ENCODE measurements around the gene SH3PXD2B.
A peak's percentile ranks its signal among the peaks of the same experiment; 100 is the strongest.
"Not testable (repeated sequence)": the region's sequence is repeated elsewhere in the genome, so short reads cannot be mapped to it uniquely, and the experiment has no call there.

SH3PXD2B gene

DNA sequence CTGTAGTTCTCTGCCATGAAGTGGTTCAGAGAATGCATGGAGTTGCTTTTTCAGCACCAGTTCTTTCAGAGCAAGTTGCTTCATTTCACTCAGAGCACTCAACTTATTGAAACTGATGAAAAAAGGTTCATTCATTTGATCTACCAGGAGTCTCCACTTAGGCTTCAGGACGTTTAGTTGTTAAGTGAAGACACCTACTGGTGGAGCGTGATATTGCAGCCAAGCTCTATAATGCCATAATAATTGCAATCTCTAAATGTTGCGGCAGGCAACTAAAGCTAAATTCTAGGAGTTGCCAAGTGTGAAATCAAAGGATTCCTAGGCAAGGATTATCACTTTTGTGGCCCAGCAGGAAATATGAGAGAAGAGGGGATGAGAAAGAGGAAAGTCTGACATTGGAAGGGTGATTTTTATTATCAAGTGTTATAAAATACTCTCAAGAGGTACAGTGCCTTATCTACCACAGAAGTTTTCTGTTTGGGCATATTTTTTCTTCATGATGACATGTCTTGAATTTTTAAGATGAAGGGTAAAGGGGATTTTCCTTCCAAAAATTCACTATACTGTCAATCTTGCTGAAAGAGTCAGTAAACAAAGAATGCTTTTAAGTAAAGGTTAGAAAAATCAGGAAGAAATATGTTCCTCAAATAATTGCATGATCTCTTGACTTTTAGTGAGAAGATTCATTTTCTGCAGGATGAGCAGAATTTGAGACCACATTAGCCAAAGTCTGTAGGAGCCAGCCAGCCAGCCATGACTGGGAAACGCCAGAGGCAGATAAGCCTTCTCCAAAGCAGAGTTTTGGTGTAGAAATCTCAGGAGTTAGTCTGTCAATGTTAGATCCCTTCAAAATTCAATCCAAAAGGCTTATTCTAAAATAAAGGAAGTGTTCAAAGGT, 83.4 kb downstream of the SH3PXD2B start:
- Histone ChIP-seq H3K36me3 (ENCODE audit: control insufficient read depth, insufficient read depth, low read length, severe bottlenecking) (peaks cover 57% of the 10 kb centered on the region), H3K4me1 (ENCODE audit: control insufficient read depth, insufficient read depth, low read length) (no peaks in the 10 kb centered on the region), H3K9me3 (ENCODE audit: control insufficient read depth, low read length) (no peaks in the 10 kb centered on the region), H3K9ac (ENCODE audit: low read length) (no peak overlapping the region), H3K4me3 (ENCODE audit: low read length) (no peak overlapping the region), H3K27me3 (replicated peaks; ENCODE audit: control insufficient read depth, insufficient read depth, low read length) (no peaks in the 10 kb centered on the region)
- DNase-seq (ENCODE audit: low read depth), result peak; percentile 54

DNA sequence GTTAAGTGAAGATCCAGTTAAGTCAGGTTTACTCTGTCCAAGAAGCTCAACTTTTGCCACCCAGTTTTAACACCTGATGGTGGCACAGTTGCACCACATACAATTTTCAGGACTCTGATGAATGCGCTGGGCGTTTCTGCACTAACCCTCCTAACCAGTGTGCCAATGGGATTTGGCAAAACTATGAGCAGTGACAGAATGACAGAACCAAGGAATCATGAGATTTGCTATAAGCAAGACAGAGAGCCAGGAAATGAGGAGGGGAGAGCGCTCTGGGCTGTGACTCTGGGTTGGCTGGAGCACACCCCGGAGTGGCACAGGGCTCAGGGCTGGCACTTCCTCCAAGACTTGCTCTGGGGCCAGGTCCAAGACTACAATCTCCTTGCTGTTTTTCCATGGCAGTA, 84.1 kb downstream of the SH3PXD2B start:
- no peaks in the 10 kb centered on the region for H3K9me3 ChIP-seq (ENCODE audit: control insufficient read depth, low read length)
- H3K27me3 ChIP-seq (replicated peaks; ENCODE audit: control insufficient read depth, insufficient read depth, low read length), result no peaks in the 10 kb centered on the region
- no peaks in the 10 kb centered on the region for H3K4me1 ChIP-seq (ENCODE audit: control insufficient read depth, insufficient read depth, low read length)
- H3K9ac ChIP-seq (ENCODE audit: low read length), result no peak overlapping the region
- H3K36me3 ChIP-seq (ENCODE audit: control insufficient read depth, insufficient read depth, low read length, severe bottlenecking), result peaks cover 58% of the 10 kb centered on the region
- H3K4me3 ChIP-seq (ENCODE audit: low read length), result no peak overlapping the region
- no peak for DNase-seq (ENCODE audit: low read depth)

DNA sequence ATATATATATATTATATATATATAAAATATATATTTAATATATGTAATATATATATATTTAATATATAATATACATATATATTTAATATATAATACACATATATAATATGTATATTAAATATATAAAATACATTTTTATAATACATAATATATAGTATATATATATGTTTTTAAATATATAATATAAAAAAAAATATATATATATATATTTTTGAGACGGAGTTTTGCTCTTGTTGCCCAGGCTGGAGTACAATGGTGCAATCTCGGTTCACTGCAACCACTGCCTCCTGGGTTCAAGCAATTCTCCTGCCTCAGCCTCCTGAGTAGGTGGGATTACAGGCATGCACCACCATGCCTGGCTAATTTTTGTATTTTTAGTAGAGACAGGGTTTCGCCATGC, 85.6 kb downstream of the SH3PXD2B start:
- DNase-seq (ENCODE audit: low read depth); H3K9ac ChIP-seq (ENCODE audit: low read length); H3K27me3 ChIP-seq (replicated peaks; ENCODE audit: control insufficient read depth, insufficient read depth, low read length); H3K9me3 ChIP-seq (ENCODE audit: control insufficient read depth, low read length); H3K4me3 ChIP-seq (ENCODE audit: low read length); H3K4me1 ChIP-seq (ENCODE audit: control insufficient read depth, insufficient read depth, low read length): not testable (repeated sequence)
- peaks cover 62% of the 10 kb centered on the region for H3K36me3 ChIP-seq (ENCODE audit: control insufficient read depth, insufficient read depth, low read length, severe bottlenecking)

DNA sequence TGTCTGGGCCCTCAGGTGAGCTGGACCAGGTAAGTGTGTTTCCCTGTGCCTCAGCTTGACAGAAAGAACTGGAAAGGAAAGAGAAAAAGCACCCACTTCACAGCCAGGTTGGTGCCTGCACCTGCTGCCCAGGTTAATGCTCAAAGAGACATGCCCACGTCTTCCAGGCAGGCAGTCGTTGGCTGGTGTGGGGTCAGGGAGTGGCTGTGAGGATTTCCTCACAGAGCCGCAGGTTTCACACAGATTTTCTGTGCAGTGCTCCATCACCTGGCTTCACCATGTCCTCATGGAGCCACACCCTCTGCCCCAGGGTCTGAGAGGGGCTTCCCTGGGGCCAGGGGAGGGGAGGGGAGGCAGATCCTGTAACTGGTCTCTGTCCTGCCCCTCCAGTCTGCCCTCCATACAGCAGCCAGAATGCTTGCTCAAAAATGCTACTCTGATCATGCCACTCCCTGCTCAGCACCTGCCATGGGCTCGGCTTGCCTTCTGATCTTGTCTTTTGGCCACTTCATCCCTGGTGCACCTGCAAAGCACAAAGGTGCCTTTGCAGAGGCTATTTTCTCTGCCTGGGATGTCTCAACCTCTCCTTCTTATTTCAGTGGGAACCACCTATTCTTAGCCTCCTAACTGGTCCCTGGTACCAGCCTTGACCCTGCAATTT, 88.2 kb downstream of the SH3PXD2B start:
- Histone ChIP-seq H3K4me1 (ENCODE audit: control insufficient read depth, insufficient read depth, low read length) (peaks cover 14% of the 10 kb centered on the region), H3K9me3 (ENCODE audit: control insufficient read depth, low read length) (no peaks in the 10 kb centered on the region), H3K36me3 (ENCODE audit: control insufficient read depth, insufficient read depth, low read length, severe bottlenecking) (peaks cover 47% of the 10 kb centered on the region), H3K4me3 (ENCODE audit: low read length) (no peak overlapping the region), H3K27me3 (replicated peaks; ENCODE audit: control insufficient read depth, insufficient read depth, low read length) (no peaks in the 10 kb centered on the region), H3K9ac (ENCODE audit: low read length) (no peak overlapping the region)
- DNase-seq (ENCODE audit: low read depth), result no peak

DNA sequence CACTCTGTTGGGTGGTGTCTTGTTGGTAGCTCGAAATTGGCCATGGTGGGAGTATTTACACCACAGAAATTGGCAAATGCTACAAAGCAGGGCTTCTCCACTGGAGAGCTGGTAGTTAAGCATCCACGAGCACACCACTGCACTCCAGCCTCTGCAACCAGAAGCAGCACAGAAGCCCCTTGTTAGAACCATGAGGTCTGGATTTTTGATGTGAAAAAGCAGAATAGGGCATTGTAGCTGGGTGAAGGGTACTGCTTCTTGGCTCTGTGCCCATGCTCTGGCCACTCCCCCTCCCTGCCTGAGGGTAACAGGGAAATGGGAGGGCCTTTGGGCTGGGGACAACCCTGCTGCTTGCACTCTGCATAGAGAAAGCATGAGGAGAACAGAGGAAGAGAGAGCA, 89.6 kb downstream of the SH3PXD2B start:
- Histone ChIP-seq H3K9ac (ENCODE audit: low read length) (peak overlapping the region; percentile 17), H3K27me3 (replicated peaks; ENCODE audit: control insufficient read depth, insufficient read depth, low read length) (no peaks in the 10 kb centered on the region), H3K4me1 (ENCODE audit: control insufficient read depth, insufficient read depth, low read length) (peaks cover 17% of the 10 kb centered on the region), H3K9me3 (ENCODE audit: control insufficient read depth, low read length) (no peaks in the 10 kb centered on the region), H3K36me3 (ENCODE audit: control insufficient read depth, insufficient read depth, low read length, severe bottlenecking) (peaks cover 44% of the 10 kb centered on the region), H3K4me3 (ENCODE audit: low read length) (no peak overlapping the region)
- peak; percentile 19 for DNase-seq (ENCODE audit: low read depth)

DNA sequence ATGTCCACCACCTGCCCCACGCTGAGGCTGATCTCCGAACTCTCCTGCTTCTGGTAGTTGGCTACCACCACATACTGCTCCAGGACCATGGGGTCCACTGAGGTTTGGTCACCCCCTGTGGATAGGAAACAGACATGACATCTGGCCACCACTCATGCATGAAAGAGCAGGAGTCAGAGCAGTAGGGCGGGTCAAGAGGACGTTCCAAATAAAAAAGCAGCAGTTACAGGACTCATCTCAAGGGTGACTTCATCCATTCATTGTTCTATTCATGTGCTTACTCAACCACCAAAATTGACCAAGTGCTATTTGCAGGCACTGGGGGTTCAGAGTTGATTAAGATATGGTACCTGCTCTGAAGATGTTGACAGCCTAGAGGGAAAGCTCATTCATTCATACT, 91.6 kb downstream of the SH3PXD2B start:
- DNase-seq (ENCODE audit: low read depth), result no peak
- H3K36me3 ChIP-seq (ENCODE audit: control insufficient read depth, insufficient read depth, low read length, severe bottlenecking), result peaks cover 60% of the 10 kb centered on the region
- peaks cover 17% of the 10 kb centered on the region for H3K4me1 ChIP-seq (ENCODE audit: control insufficient read depth, insufficient read depth, low read length)
- H3K4me3 ChIP-seq (ENCODE audit: low read length), result no peak overlapping the region
- H3K27me3 ChIP-seq (replicated peaks; ENCODE audit: control insufficient read depth, insufficient read depth, low read length), result no peaks in the 10 kb centered on the region
- no peaks in the 10 kb centered on the region for H3K9me3 ChIP-seq (ENCODE audit: control insufficient read depth, low read length)
- no peak overlapping the region for H3K9ac ChIP-seq (ENCODE audit: low read length)

DNA sequence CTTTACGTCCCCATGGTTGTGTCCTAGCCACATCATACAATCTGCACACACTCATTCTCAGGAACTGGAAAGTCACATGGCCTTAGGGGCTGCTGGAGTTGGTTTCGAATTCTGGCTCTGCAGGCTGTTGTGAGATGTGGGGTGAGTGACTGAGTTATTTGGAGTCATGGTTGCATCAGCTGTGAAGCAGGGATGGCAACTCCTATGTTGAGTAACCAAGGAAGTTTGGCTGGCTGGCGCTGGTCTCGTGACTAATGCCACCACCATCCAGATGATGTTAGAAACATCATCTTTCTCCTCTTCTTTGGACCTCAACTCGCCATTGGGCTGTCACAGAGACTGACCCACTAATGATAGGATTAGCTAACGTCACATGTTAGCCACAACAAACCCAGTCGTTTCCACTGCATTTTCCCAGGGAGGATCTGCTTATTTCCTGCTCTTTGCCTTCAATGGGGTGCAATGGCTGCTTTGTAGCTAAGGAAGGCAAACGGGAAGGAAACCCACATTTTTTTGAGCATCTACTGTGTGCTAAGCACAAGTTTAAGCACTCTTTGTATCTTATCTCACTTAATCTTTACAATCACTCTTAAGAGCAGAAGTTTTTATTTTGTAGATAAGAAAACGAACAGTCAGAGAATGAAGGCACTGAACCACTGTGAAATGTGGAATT, 92.6 kb downstream of the SH3PXD2B start:
- DNase-seq (ENCODE audit: low read depth), result peak; percentile 97
- H3K9me3 ChIP-seq (ENCODE audit: control insufficient read depth, low read length), result no peaks in the 10 kb centered on the region
- H3K4me3 ChIP-seq (ENCODE audit: low read length), result peak overlapping the region; percentile 11
- peaks cover 64% of the 10 kb centered on the region for H3K36me3 ChIP-seq (ENCODE audit: control insufficient read depth, insufficient read depth, low read length, severe bottlenecking)
- no peaks in the 10 kb centered on the region for H3K27me3 ChIP-seq (replicated peaks; ENCODE audit: control insufficient read depth, insufficient read depth, low read length)
- peaks cover 17% of the 10 kb centered on the region for H3K4me1 ChIP-seq (ENCODE audit: control insufficient read depth, insufficient read depth, low read length)
- H3K9ac ChIP-seq (ENCODE audit: low read length), result peak overlapping the region; percentile 61

DNA sequence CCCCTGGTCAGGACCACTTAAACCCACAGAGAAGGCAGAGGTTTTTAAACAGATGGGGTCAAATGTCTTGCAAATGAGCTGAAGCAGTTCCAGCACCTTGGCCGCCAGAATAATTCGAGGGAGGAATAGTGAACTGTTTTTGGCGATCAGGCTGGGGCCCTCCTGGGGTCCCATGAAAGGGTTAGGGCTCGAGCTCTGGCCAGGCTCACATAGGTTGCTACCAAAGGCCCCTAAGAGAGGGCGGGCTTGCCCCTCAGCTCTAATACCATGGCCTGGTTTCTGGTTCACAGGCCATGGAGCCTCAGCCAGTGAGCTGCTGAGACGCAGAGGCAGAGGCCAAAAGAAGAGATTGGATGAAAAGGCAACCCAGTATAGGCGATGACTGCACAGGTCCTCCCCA, 96.0 kb downstream of the SH3PXD2B start:
- Histone ChIP-seq H3K36me3 (ENCODE audit: control insufficient read depth, insufficient read depth, low read length, severe bottlenecking) (peaks cover 72% of the 10 kb centered on the region), H3K9me3 (ENCODE audit: control insufficient read depth, low read length) (no peaks in the 10 kb centered on the region), H3K4me1 (ENCODE audit: control insufficient read depth, insufficient read depth, low read length) (peaks cover 22% of the 10 kb centered on the region), H3K9ac (ENCODE audit: low read length) (no peak overlapping the region), H3K4me3 (ENCODE audit: low read length) (no peak overlapping the region), H3K27me3 (replicated peaks; ENCODE audit: control insufficient read depth, insufficient read depth, low read length) (no peaks in the 10 kb centered on the region)
- DNase-seq (ENCODE audit: low read depth), result no peak

DNA sequence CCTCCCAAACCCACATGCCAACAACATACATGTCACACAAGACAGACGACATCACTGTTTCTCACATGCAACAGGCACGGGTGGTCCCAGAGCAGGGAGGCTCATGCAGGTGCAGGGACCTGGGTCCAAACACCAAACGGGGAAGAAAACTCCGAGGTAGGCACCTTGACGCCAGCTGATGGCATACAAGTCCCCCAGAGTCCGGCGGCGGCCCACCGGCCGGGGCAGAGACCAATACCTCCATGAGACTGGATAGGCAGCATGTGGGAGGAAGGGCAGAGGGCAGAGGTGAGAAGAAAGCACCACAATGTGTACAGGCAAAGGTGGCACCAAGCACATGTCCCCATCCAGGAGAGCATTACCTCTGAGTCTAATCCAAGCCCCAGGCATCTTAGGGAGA, 97.8 kb downstream of the SH3PXD2B start:
- peaks cover 13% of the 10 kb centered on the region for H3K4me1 ChIP-seq (ENCODE audit: control insufficient read depth, insufficient read depth, low read length)
- peaks cover 84% of the 10 kb centered on the region for H3K36me3 ChIP-seq (ENCODE audit: control insufficient read depth, insufficient read depth, low read length, severe bottlenecking)
- no peaks in the 10 kb centered on the region for H3K9me3 ChIP-seq (ENCODE audit: control insufficient read depth, low read length)

DNA sequence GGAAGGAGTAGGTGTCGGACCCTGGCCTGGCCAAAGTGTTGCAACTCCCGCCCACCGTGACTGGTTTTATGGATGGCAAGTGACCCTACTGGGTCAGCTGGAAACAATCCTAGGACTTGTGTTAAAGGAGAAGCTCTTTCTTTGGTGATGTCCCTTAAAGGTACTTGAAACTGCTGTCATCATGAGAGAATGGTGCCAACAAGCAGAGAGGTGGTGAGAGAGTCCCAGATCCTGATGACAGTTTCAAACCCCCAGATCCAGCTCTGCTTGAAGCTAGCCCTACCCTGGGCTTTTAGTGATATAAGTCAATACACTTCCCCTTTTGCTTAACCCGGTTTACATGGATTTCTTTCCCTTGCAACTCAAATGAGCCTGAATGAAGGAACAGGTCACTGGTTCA, 98.3 kb downstream of the SH3PXD2B start:
- Histone ChIP-seq H3K9me3 (ENCODE audit: control insufficient read depth, low read length) (no peaks in the 10 kb centered on the region), H3K4me1 (ENCODE audit: control insufficient read depth, insufficient read depth, low read length) (peaks cover 9% of the 10 kb centered on the region), H3K36me3 (ENCODE audit: control insufficient read depth, insufficient read depth, low read length, severe bottlenecking) (peaks cover 89% of the 10 kb centered on the region), H3K4me3 (ENCODE audit: low read length) (no peak overlapping the region), H3K27me3 (replicated peaks; ENCODE audit: control insufficient read depth, insufficient read depth, low read length) (no peaks in the 10 kb centered on the region), H3K9ac (ENCODE audit: low read length) (no peak overlapping the region)
- DNase-seq (ENCODE audit: low read depth), result no peak

More for the DNA sequence above, 97.8 kb downstream of the SH3PXD2B start:
- Histone ChIP-seq H3K27me3 (replicated peaks; ENCODE audit: control insufficient read depth, insufficient read depth, low read length) (no peaks in the 10 kb centered on the region), H3K9ac (ENCODE audit: low read length) (no peak overlapping the region), H3K4me3 (ENCODE audit: low read length) (no peak overlapping the region)
- DNase-seq (ENCODE audit: low read depth), result no peak

DNA sequence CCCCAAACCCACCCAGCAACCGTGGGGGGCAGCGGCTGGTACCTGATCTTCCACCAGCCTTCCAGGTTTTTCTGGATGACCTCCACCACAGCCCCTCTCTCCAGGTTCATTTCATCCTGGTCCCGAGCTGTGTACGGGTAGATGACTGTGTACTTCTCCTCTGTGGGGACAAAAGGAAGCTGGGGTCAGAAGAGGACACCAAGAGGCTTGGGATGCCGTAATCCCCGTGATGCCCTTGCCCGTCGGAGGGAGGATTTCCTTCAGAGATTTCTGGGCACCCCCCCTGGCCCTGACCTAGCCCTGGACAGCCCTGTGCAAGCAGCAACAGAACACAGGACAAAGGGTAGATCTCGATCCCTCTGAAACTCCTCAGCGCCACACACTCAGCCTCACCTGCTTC, 100.5 kb downstream of the SH3PXD2B start:
- no peak for DNase-seq (ENCODE audit: low read depth)
- no peaks in the 10 kb centered on the region for H3K27me3 ChIP-seq (replicated peaks; ENCODE audit: control insufficient read depth, insufficient read depth, low read length)
- no peak overlapping the region for H3K9ac ChIP-seq (ENCODE audit: low read length)
- H3K36me3 ChIP-seq (ENCODE audit: control insufficient read depth, insufficient read depth, low read length, severe bottlenecking), result peaks cover 95% of the 10 kb centered on the region
- no peaks in the 10 kb centered on the region for H3K9me3 ChIP-seq (ENCODE audit: control insufficient read depth, low read length)
- H3K4me1 ChIP-seq (ENCODE audit: control insufficient read depth, insufficient read depth, low read length), result peaks cover 5% of the 10 kb centered on the region
- H3K4me3 ChIP-seq (ENCODE audit: low read length), result no peak overlapping the region

Data from adipocyte (in vitro differentiated cells).